Esophagus muscularis mucosa (tissue), 4 donors: ENCODE results near the gene CHSY3. TPM values are rescaled to one million over a fixed set of nuclear protein-coding genes. Genes with fewer than 3 reads are reported as not detected.

Experiments used
- DNase-seq: peaks from one replicate; pipeline ENCODE4 v3.0.0-alpha.2; 2017; ENCODE audit errors: extremely low spot score
- H3K27ac ChIP-seq, 4 donors: fragments of 200-600 bp; sonication (generic); replicated peaks in 1 of 4; 1 replicate in 3 of 4; 2 replicates in 1 of 4; pipeline ENCODE4 v1.5.1; 2016 to 2019; ENCODE audit warnings: mild to moderate bottlenecking in 1 of 4
- H3K27me3 ChIP-seq, 4 donors: fragments of 200-600 bp; sonication (generic); one replicate each; pipeline versions ENCODE4 v1.5.1 to v1.6.0; 2016 to 2019
- H3K36me3 ChIP-seq, 4 donors: fragments of 200-600 bp; sonication (generic); one replicate each; pipeline ENCODE4 v1.5.1; 2016 to 2019
- H3K4me1 ChIP-seq, 4 donors: fragments of 200-600 bp; sonication (generic); one replicate each; pipeline ENCODE4 v1.5.1; 2016 to 2019
- H3K4me3 ChIP-seq, 4 donors: fragments of 200-600 bp; sonication (generic); 1 replicate in 2 of 4; 2 replicates in 2 of 4; pipeline ENCODE4 v1.5.1; 2016 to 2019; ENCODE audit warnings: mild to moderate bottlenecking in 4 of 4, moderate library complexity in 1 of 4
- H3K9me3 ChIP-seq, 4 donors: fragments of 200-600 bp; sonication (generic); 1 replicate in 3 of 4; 2 replicates in 1 of 4; pipeline ENCODE4 v1.5.1; 2016 to 2019
- EP300 ChIP-seq: sonication (generic); formaldehyde crosslinking; IDR thresholded peaks from one replicate; pipeline ENCODE4 v1.6.1; 2017; ENCODE audit warnings: antibody characterized with exemption
- POLR2A ChIP-seq: fragments of 450-650 bp; IDR thresholded peaks from one replicate; pipeline ENCODE4 v1.6.1; 2017; ENCODE audit warnings: antibody characterized with exemption, moderate library complexity, mild to moderate bottlenecking, low read depth
- POLR2AphosphoS5 ChIP-seq, 2 donors: sonication (generic); formaldehyde crosslinking; IDR thresholded peaks; one replicate each; pipeline ENCODE4 v1.6.1; 2017; ENCODE audit warnings: antibody characterized with exemption in 2 of 2
- WGBS: methylation state at CpG from one replicate; pipeline ENCODE4 v1.1.5; 2018; 5-methylcytosine and 5-hydroxymethylcytosine counted together
- intact Hi-C: fragments of 100-400 bp; cut with DNase I; formaldehyde crosslinking; loops from one replicate; pipeline ENCODE4 v1.15.1; 2023
- small RNA-seq, 3 donors: library from RNA; depleted of rRNA; stranded (forward); fragments of <200 nt; gene quantifications; one replicate each; pipeline ENCODE3, GENCODE V24; 2016
- total RNA-seq, 4 donors: library from RNA; depleted of rRNA; stranded (reverse); fragments of >200 nt; gene quantifications; one replicate each; pipeline versions ENCODE4 v1.1.0 to v1.2.1, GENCODE V29; 2016
- TF ChIP-seq, protein P1 (sequence below), 3 experiments: fragments of 200-600 bp in 2 of 3; fragments of 450-650 bp in 1 of 3; sonication (generic) in 2 of 3; IDR thresholded peaks; one replicate each; pipeline ENCODE4 v1.5.1; 2017 to 2019; ENCODE audit warnings: antibody characterized with exemption in 3 of 3, mild to moderate bottlenecking in 2 of 3, moderate library complexity in 1 of 3

The CHSY3 gene
- total RNA-seq, 4 donors from 2014 or later = 1.2 to 2.1 (median 1.7) TPM

DNA sequence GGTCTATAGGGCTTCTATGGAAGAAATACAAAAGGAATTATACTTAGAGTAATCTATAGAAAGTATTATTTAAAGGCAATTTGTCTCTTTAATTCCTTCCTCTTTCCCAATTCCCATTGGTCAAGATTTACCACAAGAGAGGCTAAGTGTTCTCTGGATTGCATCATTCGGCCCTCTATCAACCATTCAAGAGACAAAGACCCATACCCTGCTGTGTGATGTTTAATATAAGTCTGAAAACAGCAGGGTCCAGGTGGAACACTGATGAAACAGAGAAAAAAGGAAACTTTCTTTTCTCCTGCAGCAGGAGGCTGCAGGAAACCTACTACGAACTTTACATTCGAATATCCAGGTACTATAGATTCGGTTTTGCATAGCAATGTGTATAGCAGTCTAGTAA is 323.4 kb downstream of the CHSY3 start:
- intact Hi-C loops = no loop called here
- WGBS = 91% methylated on average over 4 of the region's 4 CpGs

DNA sequence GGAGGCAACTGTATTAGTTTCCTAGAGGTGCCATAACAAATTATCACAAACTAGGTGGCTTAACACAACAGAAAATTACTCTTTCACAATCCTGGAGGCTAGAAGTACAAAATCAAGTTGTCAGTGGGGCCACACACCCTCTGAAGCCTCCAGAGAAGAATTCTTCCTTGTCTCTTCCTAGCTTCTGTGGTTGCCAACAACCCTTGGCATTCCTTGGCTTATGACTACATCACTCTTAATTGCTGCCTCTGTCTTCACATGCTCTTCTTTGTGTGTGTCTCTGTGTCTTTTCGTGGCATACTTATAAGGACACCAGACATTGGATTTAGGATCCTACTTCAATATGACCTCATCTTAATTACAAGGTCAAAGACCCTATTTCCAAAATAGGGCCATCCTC is 327.5 kb downstream of the CHSY3 start:
- TF ChIP-seq, protein P1, sequence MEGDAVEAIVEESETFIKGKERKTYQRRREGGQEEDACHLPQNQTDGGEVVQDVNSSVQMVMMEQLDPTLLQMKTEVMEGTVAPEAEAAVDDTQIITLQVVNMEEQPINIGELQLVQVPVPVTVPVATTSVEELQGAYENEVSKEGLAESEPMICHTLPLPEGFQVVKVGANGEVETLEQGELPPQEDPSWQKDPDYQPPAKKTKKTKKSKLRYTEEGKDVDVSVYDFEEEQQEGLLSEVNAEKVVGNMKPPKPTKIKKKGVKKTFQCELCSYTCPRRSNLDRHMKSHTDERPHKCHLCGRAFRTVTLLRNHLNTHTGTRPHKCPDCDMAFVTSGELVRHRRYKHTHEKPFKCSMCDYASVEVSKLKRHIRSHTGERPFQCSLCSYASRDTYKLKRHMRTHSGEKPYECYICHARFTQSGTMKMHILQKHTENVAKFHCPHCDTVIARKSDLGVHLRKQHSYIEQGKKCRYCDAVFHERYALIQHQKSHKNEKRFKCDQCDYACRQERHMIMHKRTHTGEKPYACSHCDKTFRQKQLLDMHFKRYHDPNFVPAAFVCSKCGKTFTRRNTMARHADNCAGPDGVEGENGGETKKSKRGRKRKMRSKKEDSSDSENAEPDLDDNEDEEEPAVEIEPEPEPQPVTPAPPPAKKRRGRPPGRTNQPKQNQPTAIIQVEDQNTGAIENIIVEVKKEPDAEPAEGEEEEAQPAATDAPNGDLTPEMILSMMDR (IDR thresholded peaks at IDR 0.05) = no peak
- TF ChIP-seq POLR2A (no peak), POLR2AphosphoS5 (IDR thresholded peaks at IDR 0.05) (no peak), EP300 (no peak)
- intact Hi-C loops = no loop called here
- DNase-seq = no peak
- Histone ChIP-seq H3K4me1 (no peaks in the 10 kb centered on the region), H3K36me3 (no peaks in the 10 kb centered on the region), H3K4me3 (no peak overlapping the region), H3K27me3 (no peaks in the 10 kb centered on the region), H3K27ac (no peak overlapping the region), H3K9me3 (no peaks in the 10 kb centered on the region)
- 87% methylated on average over 1 of the region's 1 CpG for WGBS

More for the DNA sequence above, 323.4 kb downstream of the CHSY3 start:
- no peaks in the 10 kb centered on the region for H3K9me3 ChIP-seq
- H3K27ac ChIP-seq = no peak overlapping the region
- no peaks in the 10 kb centered on the region for H3K27me3 ChIP-seq
- no peak overlapping the region for H3K4me3 ChIP-seq
- H3K36me3 ChIP-seq = no peaks in the 10 kb centered on the region
- H3K4me1 ChIP-seq = peaks cover 0 to 3% (median under 1%) of the 10 kb centered on the region in 4 donors
- TF ChIP-seq EP300 (no peak), POLR2AphosphoS5 (IDR thresholded peaks at IDR 0.05) (no peak), POLR2A (no peak)
- TF ChIP-seq, protein P1 (IDR thresholded peaks at IDR 0.05) = no peak
- no peak for DNase-seq

DNA sequence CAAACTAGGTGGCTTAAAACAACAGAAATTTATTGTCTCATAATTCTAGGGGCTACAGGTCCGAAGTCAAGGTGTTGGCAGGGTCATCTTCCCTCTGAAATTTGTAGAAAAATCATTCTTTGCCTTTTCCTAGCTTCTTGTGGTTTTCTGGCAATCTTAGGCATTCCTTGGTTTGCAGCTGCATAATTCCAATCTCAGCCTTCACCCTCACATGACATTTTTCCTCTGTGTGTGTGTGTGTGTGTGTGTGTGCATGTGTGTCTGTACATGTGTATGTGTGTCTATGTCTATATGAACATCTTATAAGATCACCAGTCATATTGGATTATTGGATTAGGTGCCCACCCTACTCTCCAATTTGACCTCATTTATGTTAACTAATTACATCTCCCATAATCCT is 330.6 kb downstream of the CHSY3 start:
- intact Hi-C loops = no loop called here
- Histone ChIP-seq H3K36me3 (no peaks in the 10 kb centered on the region), H3K4me1 (no peaks in the 10 kb centered on the region), H3K9me3 (no peaks in the 10 kb centered on the region), H3K27ac (no peak overlapping the region), H3K4me3 (no peak overlapping the region), H3K27me3 (no peaks in the 10 kb centered on the region)
- TF ChIP-seq POLR2A = no peak
- no peak for TF ChIP-seq EP300
- TF ChIP-seq, protein P1 (IDR thresholded peaks at IDR 0.05) = no peak
- no peak for TF ChIP-seq POLR2AphosphoS5 (IDR thresholded peaks at IDR 0.05)
- WGBS = 100% methylated on average over 1 of the region's 1 CpG
- no peak for DNase-seq

Small RNAs within 50 kb of the gene (small RNA-seq; reads per million reads assigned to genes)
- gene RNA5SP191 (0.17 to 0.37 (median 0.33) reads per million in 3 donors), gene RNU6ATAC10P (0 reads per million in 3 donors)

Other genes with a start within 250 kb of the CHSY3 start
- gene MINAR2, start 156.4 kb upstream of the CHSY3 start, total RNA-seq = under 1 TPM in 1 of 4 donors, not detected in 3; 0.17 TPM